ENCODE results near the gene ENO4. TPM values are rescaled to one million over a fixed set of nuclear protein-coding genes. Genes with fewer than 3 reads are reported as not detected.

Gene ENO4
- total RNA-seq, 1 donor from 2014 or later = not detected

DNA sequence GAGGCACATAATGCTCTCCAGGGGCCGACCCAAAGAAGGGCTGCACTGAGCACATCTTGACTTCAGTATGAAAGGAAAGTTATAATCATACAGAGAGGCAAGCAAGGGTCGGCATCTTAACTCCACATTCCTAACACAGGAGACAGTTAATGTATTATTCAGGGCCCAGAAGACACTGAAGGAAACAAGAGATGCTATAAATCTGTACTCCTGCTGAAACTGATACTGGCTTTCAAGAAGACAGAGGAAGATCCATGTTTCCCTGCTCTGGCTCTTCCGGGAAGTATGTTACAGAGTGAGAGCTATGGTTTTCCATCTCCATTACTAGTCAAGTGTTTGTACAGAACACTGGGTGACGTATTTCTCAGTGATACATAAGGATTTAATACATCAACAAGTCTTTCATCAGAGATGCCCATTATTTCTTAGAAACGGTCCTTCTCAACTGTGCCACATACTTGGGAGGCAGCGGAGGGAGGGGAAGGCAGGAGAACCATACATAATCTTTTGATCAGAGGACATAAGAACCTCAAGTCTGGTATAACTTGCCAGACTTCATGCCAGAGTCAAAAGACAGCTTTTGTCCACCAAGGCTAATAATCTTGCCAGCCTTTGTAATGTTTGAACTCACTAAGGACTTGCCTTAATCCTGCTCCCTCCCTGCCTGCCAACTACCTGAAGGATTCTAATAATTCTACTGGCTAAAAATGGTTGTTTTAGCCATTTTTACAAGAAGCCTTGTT lies 58.1 kb downstream of the ENO4 start:
- H3K4me3 ChIP-seq = no peak overlapping the region
- H3K9me3 ChIP-seq = no peaks in the 10 kb centered on the region
- intact Hi-C loops (cut with DNase I) = no loop called here
- ATAC-seq (no peak), DNase-seq (no peak)
- no peaks in the 10 kb centered on the region for H3K4me1 ChIP-seq
- TF ChIP-seq, protein P1, sequence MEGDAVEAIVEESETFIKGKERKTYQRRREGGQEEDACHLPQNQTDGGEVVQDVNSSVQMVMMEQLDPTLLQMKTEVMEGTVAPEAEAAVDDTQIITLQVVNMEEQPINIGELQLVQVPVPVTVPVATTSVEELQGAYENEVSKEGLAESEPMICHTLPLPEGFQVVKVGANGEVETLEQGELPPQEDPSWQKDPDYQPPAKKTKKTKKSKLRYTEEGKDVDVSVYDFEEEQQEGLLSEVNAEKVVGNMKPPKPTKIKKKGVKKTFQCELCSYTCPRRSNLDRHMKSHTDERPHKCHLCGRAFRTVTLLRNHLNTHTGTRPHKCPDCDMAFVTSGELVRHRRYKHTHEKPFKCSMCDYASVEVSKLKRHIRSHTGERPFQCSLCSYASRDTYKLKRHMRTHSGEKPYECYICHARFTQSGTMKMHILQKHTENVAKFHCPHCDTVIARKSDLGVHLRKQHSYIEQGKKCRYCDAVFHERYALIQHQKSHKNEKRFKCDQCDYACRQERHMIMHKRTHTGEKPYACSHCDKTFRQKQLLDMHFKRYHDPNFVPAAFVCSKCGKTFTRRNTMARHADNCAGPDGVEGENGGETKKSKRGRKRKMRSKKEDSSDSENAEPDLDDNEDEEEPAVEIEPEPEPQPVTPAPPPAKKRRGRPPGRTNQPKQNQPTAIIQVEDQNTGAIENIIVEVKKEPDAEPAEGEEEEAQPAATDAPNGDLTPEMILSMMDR (IDR thresholded peaks at IDR 0.05) = no peak
- no peak overlapping the region for H3K27ac ChIP-seq
- H3K36me3 ChIP-seq = peaks cover 8% of the 10 kb centered on the region
- no peaks in the 10 kb centered on the region for H3K27me3 ChIP-seq

GRCh38 chr10:116909307-116909706 lies 60.0 kb downstream of the ENO4 start:
- ATAC-seq (no peak), DNase-seq (no peak)
- Histone ChIP-seq H3K36me3 (peaks cover 8% of the 10 kb centered on the region), H3K4me3 (no peak overlapping the region), H3K9me3 (no peaks in the 10 kb centered on the region), H3K27me3 (no peaks in the 10 kb centered on the region), H3K27ac (no peak overlapping the region), H3K4me1 (no peaks in the 10 kb centered on the region)
- intact Hi-C loops (cut with DNase I) = no loop called here
- TF ChIP-seq, protein P1 (IDR thresholded peaks at IDR 0.05) = no peak

GRCh38 chr10:116910910-116911309 lies 61.6 kb downstream of the ENO4 start:
- Histone ChIP-seq H3K27ac (no peak overlapping the region), H3K27me3 (no peaks in the 10 kb centered on the region), H3K36me3 (peaks cover 4% of the 10 kb centered on the region), H3K4me1 (no peaks in the 10 kb centered on the region), H3K9me3 (no peaks in the 10 kb centered on the region), H3K4me3 (no peak overlapping the region)
- ATAC-seq (no peak), DNase-seq (no peak)
- TF ChIP-seq, protein P1 (IDR thresholded peaks at IDR 0.05) = no peak
- intact Hi-C loops (cut with DNase I) = no loop called here

- Histone ChIP-seq H3K27me3 (no peaks in the 10 kb centered on the region), H3K4me3 (no peak overlapping the region), H3K9me3 (no peaks in the 10 kb centered on the region), H3K36me3 (no peaks in the 10 kb centered on the region), H3K4me1 (no peaks in the 10 kb centered on the region), H3K27ac (no peak overlapping the region)
- TF ChIP-seq, protein P1 (IDR thresholded peaks at IDR 0.05) = no peak
- DNase-seq = no peak
- no peak for ATAC-seq
- intact Hi-C loops (cut with DNase I) = no loop called here
These were observed 62.9 kb downstream of the ENO4 start for GRCh38 chr10:116912162-116912561.

DNA sequence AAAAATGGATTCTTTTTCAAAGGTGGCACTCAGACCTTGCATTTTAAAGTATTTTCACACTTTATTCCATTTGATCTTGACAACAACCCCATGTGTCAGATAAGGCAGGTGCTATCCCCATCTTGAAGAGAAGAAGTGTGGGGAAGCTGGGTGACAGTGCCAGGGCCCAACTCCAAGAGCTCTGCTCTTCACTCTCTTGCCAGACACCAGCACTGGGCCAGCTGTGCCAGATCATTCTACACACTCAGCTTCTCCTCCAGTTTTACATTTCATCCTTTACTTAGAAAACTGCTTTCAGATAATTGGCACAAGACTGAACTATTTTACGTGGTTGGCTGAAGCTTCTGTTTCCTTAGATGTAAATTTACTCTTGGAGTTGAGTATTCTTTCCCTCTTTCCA lies 64.4 kb downstream of the ENO4 start:
- intact Hi-C loops (cut with DNase I) = no loop called here

More for the DNA sequence above, 64.4 kb downstream of the ENO4 start:
- ATAC-seq = no peak
- Histone ChIP-seq H3K36me3 (no peaks in the 10 kb centered on the region), H3K4me3 (no peak overlapping the region), H3K27me3 (no peaks in the 10 kb centered on the region), H3K9me3 (no peaks in the 10 kb centered on the region), H3K4me1 (no peaks in the 10 kb centered on the region), H3K27ac (no peak overlapping the region)
- no peak for DNase-seq
- TF ChIP-seq, protein P1 (IDR thresholded peaks at IDR 0.05) = no peak
